Heart left ventricle (tissue), 13 donors: ENCODE data around the gene TTC12.

Source experiments
- CTCF ChIP-seq, 12 donors: fragments of 200-600 bp; sonication (generic) in 4 of 12; IDR thresholded peaks; one replicate each; pipeline versions ENCODE4 v1.5.0 to v1.8.0; 2018 to 2022; ENCODE audit warnings: antibody characterized with exemption in 12 of 12, mild to moderate bottlenecking in 5 of 12
- POLR2A ChIP-seq, 2 donors: fragments of 450-650 bp; IDR thresholded peaks; one replicate each; pipeline ENCODE4 v1.6.1; 2017; ENCODE audit warnings: antibody characterized with exemption in 2 of 2, mild to moderate bottlenecking in 2 of 2, moderate library complexity in 2 of 2
- donor health status: ischemic (EF 13 %, LVEDD 7.1; RV severe dilation, severe dysfunction).
- donor health status: DM: no; HTN: yes; CAD: no.
- donor health status: DM: no; HTN: no; CAD: no.
- donor health status: ischemic (EF 25% LVEDD 6.9; RV normal size, moderate dysfunction).
- donor health status: ischemic (EF 25% LVEDD 5.7; RV mildly dilated, moderate dysfunction).
- donor health status: ischemic (EF 35%, LVEDD 5.7; RV mildly dilated, moderate dysfunction).
- donor health status: nonischemic (EF 11% LVEDD 7.7; RV severe dilation, severe dysfunction).
- donor health status: DM: yes; HTN: yes; CAD: no.
- donor health status: PGD.
- donor health status: ischemic (EF 29% LVEDD 5.4; RV normal size, mild dysfunction).
- donor health status: nonischemic (EF 23%, LVEDD 6.1; RV moderate dilation, normal function).

GRCh38 chr11:113341388-113342165 lies 27.2 kb downstream of the TTC12 start:
- no peak for TF ChIP-seq CTCF (IDR thresholded peaks at IDR 0.05)
- TF ChIP-seq POLR2A (IDR thresholded peaks at IDR 0.05): no peak
